Measurements from ENCODE around the gene RFTN2.

Gene RFTN2

GRCh38 chr2:197543206-197543605 lies 132.2 kb downstream of the RFTN2 start:
- no peak for DNase-seq

GRCh38 chr2:197539734-197540133 lies 135.7 kb downstream of the RFTN2 start:
- no peak for DNase-seq

- no peak for DNase-seq
Measured at GRCh38 chr2:197538412-197538811, 137.0 kb downstream of the RFTN2 start.
